ENCODE measurements around the gene CLASRP. TPM values are rescaled to one million over a fixed set of nuclear protein-coding genes. Genes with fewer than 3 reads are reported as not detected.
A peak's percentile ranks its signal among the peaks of the same experiment; 100 is the strongest.

Gene CLASRP
- total RNA-seq, 1 experiment from 2014 or later, result 87.1 TPM

DNA sequence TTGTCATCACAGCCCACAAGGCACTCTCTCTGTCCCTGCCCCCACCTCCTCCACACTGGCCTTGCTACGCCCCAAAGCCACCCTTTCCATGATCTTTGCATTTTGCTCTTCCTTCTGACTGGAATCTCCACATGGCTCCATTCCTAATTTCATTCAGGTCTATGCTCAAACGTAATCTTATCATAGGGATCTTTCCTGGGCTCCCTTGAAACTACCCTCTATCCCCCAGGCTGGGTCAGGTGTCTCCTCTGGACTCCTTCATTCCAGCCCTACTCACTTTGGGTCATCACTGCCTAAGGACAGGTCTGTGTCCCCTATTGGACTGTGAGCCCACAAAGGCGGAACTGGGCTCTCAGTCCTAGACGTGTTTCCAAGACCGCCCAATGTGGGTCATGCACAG, 43.3 kb downstream of the CLASRP start:
- Mint-ChIP-seq H3K4me3 (peak overlapping the region; percentile 22 to 58), H3K36me3 (ENCODE audit: insufficient read depth in 1 of 3, low read depth in 3 of 3) (peaks cover 13 to 45% (median 37%) of the 10 kb centered on the region in 3 experiments; a peak in 6 of 7 replicates)

More for the DNA sequence above, 43.3 kb downstream of the CLASRP start:
- peaks cover 7% of the 10 kb centered on the region for H3K79me1 ChIP-seq (ENCODE audit: insufficient read depth, low read depth, low read length, poor library complexity, severe bottlenecking)
- H4K91ac ChIP-seq (ENCODE audit: insufficient read length, low read depth, low read length), result no peak overlapping the region
- H2AK5ac ChIP-seq (ENCODE audit: insufficient read length, low read length), result no peak overlapping the region
- H3K4ac ChIP-seq (ENCODE audit: low read depth, low read length), result no peak overlapping the region
- H2BK20ac ChIP-seq (ENCODE audit: low read depth, low read length, poor library complexity, severe bottlenecking), result no peak overlapping the region
- H3K27me3 ChIP-seq (ENCODE audit: insufficient read depth, low read length), result no peaks in the 10 kb centered on the region
- no peak overlapping the region for H4K8ac ChIP-seq (replicated peaks; ENCODE audit: insufficient read length, low read depth, low read length)
- H4K5ac ChIP-seq (ENCODE audit: insufficient read length, low read depth, low read length), result no peak overlapping the region
- no peak overlapping the region for H3K14ac ChIP-seq (ENCODE audit: insufficient read depth, low read length)
- H3K18ac ChIP-seq (ENCODE audit: insufficient read length, low read depth, low read length), result no peak overlapping the region
- no peaks in the 10 kb centered on the region for H4K20me1 ChIP-seq (ENCODE audit: control insufficient read depth, insufficient read depth, insufficient read length)
- H3K4me1 ChIP-seq (ENCODE audit: insufficient read depth, low read length), result peaks cover 7% of the 10 kb centered on the region; the same call in 1 of the 2 replicates
- no peak overlapping the region for H3K4me2 ChIP-seq (ENCODE audit: insufficient read depth, insufficient read length, low read length)
- TF ChIP-seq, protein P1, sequence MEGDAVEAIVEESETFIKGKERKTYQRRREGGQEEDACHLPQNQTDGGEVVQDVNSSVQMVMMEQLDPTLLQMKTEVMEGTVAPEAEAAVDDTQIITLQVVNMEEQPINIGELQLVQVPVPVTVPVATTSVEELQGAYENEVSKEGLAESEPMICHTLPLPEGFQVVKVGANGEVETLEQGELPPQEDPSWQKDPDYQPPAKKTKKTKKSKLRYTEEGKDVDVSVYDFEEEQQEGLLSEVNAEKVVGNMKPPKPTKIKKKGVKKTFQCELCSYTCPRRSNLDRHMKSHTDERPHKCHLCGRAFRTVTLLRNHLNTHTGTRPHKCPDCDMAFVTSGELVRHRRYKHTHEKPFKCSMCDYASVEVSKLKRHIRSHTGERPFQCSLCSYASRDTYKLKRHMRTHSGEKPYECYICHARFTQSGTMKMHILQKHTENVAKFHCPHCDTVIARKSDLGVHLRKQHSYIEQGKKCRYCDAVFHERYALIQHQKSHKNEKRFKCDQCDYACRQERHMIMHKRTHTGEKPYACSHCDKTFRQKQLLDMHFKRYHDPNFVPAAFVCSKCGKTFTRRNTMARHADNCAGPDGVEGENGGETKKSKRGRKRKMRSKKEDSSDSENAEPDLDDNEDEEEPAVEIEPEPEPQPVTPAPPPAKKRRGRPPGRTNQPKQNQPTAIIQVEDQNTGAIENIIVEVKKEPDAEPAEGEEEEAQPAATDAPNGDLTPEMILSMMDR (conservative IDR thresholded peaks at IDR 0.05), result no peak
- no peak overlapping the region for H2AFZ ChIP-seq (ENCODE audit: low read length)
- Mint-ChIP-seq H3K27ac (peak overlapping the region in 2 of 3 experiments; percentile 76 to 88; a peak in 6 of 7 replicates), H3K4me1 (peaks cover 29 to 38% of the 10 kb centered on the region in 2 experiments), H3K9me3 (no peaks in the 10 kb centered on the region; a peak in 1 of 5 replicates), H3K27me3 (ENCODE audit: low read depth) (no peaks in the 10 kb centered on the region; the same call in none of the 2 replicates)
- no peak overlapping the region for H3K27ac ChIP-seq (ENCODE audit: insufficient read length, low read depth, low read length)
- no peaks in the 10 kb centered on the region for H3K9me3 ChIP-seq (ENCODE audit: control insufficient read depth, low read depth, low read length)
- no peak overlapping the region for H3T11ph ChIP-seq (ENCODE audit: low read length)
- no CpG with 5 or more reads among the region's 5 CpGs for WGBS (ENCODE audit: extremely low coverage, insufficient read length, low lambda C conversion rate)
- H3K56ac ChIP-seq (ENCODE audit: insufficient read length, low read depth, low read length), result no peak overlapping the region
- DNase-seq, result no peak
- H2BK15ac ChIP-seq (ENCODE audit: low read depth, low read length), result no peak overlapping the region
- H2BK120ac ChIP-seq (ENCODE audit: low read depth, low read length, poor library complexity, severe bottlenecking), result no peak overlapping the region
- no peak overlapping the region for H2BK12ac ChIP-seq (ENCODE audit: insufficient read length, low read depth, low read length)
- peaks cover 3% of the 10 kb centered on the region for H3K23me2 ChIP-seq (ENCODE audit: insufficient read length, low read depth, low read length, poor library complexity, severe bottlenecking)
- H2BK5ac ChIP-seq (ENCODE audit: insufficient read length, low read length), result no peak overlapping the region
- H3K23ac ChIP-seq (ENCODE audit: insufficient read length, low read depth, low read length), result no peak overlapping the region
- no peak overlapping the region for H3K9ac ChIP-seq (ENCODE audit: extremely low read depth, insufficient read length, low read length)
- peaks cover 5% of the 10 kb centered on the region; the same call in 1 of the 2 replicates for H3K79me2 ChIP-seq (ENCODE audit: insufficient read depth, low read length)
